NCI-H69 (cell line): Measurements from ENCODE around the gene ISL1.
A peak's percentile ranks its signal among the peaks of the same experiment; 100 is the strongest.

Experiments
- DNase-seq: peaks from one replicate; lab custom pipeline; 2025; lab: John Stamatoyannopoulos, UW

Gene ISL1

GRCh38 chr5:51386916-51387883 lies 4.0 kb downstream of the ISL1 start:
- peak; percentile 86 for DNase-seq

GRCh38 chr5:51387884-51388275 lies 4.6 kb downstream of the ISL1 start:
- DNase-seq: peak; percentile 98

- peak; percentile 81 for DNase-seq
Observed at GRCh38 chr5:51388488-51389287, 5.4 kb downstream of the ISL1 start.

- DNase-seq: peak; percentile 89
Observed at GRCh38 chr5:51389288-51389576, 6.0 kb downstream of the ISL1 start.

GRCh38 chr5:51389577-51390463 lies 6.6 kb downstream of the ISL1 start:
- DNase-seq: peak; percentile 85

- DNase-seq: peak; percentile 76
Observed at GRCh38 chr5:51391175-51391574, 7.9 kb downstream of the ISL1 start.

- peak; percentile 65 for DNase-seq
Observed at GRCh38 chr5:51392689-51393199, 9.5 kb downstream of the ISL1 start.

- DNase-seq: no peak
Observed at GRCh38 chr5:51394609-51395008, 11.4 kb downstream of the ISL1 start.

- no peak for DNase-seq
Observed at GRCh38 chr5:51395245-51395644, 12.0 kb downstream of the ISL1 start.

GRCh38 chr5:51395666-51396356 lies 12.6 kb downstream of the ISL1 start:
- peak; percentile 98 for DNase-seq

- no peak for DNase-seq
Observed at GRCh38 chr5:51396797-51397196, 13.5 kb downstream of the ISL1 start.

- DNase-seq: no peak
Observed at GRCh38 chr5:51397996-51398395, 14.7 kb downstream of the ISL1 start.

GRCh38 chr5:51398875-51399642 lies 15.8 kb downstream of the ISL1 start:
- no peak for DNase-seq

- no peak for DNase-seq
Observed at GRCh38 chr5:51399643-51400006, 16.4 kb downstream of the ISL1 start.

- no peak for DNase-seq
Observed at GRCh38 chr5:51404255-51404654, 21.0 kb downstream of the ISL1 start.

GRCh38 chr5:51411921-51412325 lies 28.7 kb downstream of the ISL1 start:
- peak; percentile 89 for DNase-seq

GRCh38 chr5:51414516-51414915 lies 31.3 kb downstream of the ISL1 start:
- no peak for DNase-seq

GRCh38 chr5:51416149-51416548 lies 32.9 kb downstream of the ISL1 start:
- peak; percentile 63 for DNase-seq

- no peak for DNase-seq
Observed at GRCh38 chr5:51433052-51433710, 49.9 kb downstream of the ISL1 start.

GRCh38 chr5:51439232-51439631 lies 56.0 kb downstream of the ISL1 start:
- DNase-seq: no peak
